Measurements from ENCODE around the gene IGIP. TPM values are rescaled to one million over a fixed set of nuclear protein-coding genes. Genes with fewer than 3 reads are reported as not detected.

IGIP gene
- polyA plus RNA-seq, 1 of the 3 experiments (the other 2 are of a cell fraction), result 0.72 TPM

- no peak overlapping the region for H3K9ac ChIP-seq
- no peak overlapping the region for H3K4me2 ChIP-seq
- H3K27ac ChIP-seq (ENCODE audit: low read depth in 2 of 2, low read length in 1 of 2), result no peak overlapping the region
- H3K9me2 ChIP-seq, result no peaks in the 10 kb centered on the region
- H3K27me3 ChIP-seq (ENCODE audit: insufficient read depth), result peaks cover 18% of the 10 kb centered on the region; the same call in 1 of the 2 replicates
- H2AFZ ChIP-seq (ENCODE audit: low read depth), result no peak overlapping the region
- TF ChIP-seq PBX3 (IDR thresholded peaks at IDR 0.05) (no peak), CHD2 (IDR thresholded peaks at IDR 0.05; ENCODE audit: low read length, partially characterized antibody) (no peak), RXRA (IDR thresholded peaks at IDR 0.05; ENCODE audit: borderline replicate concordance, low read depth) (no peak), GABPA (IDR thresholded peaks at IDR 0.05; ENCODE audit: low read depth) (no peak), NFIC (IDR thresholded peaks at IDR 0.05; ENCODE audit: borderline replicate concordance) (no peak)
- ChIA-PET POLR2A (no interaction called here), CTCF (interaction anchor here (3.0 kb wide), 1 partner anchor 11 kb away, joined by 8 read pairs; no protein-coding TSS in a partner anchor)
- no peak overlapping the region for H3K4me3 ChIP-seq (ENCODE audit: low read depth in 2 of 2, low read length in 1 of 2)
- H3K79me2 ChIP-seq (ENCODE audit: insufficient read depth), result no peaks in the 10 kb centered on the region
- H3F3A ChIP-seq (replicated peaks; ENCODE audit: insufficient read depth), result no peaks in the 10 kb centered on the region
- H4K20me1 ChIP-seq (ENCODE audit: insufficient read depth), result no peaks in the 10 kb centered on the region
- H3K4me1 ChIP-seq (ENCODE audit: control insufficient read depth in 1 of 2, insufficient read depth in 2 of 2, low read depth in 1 of 2, low read length in 1 of 2), result no peaks in the 10 kb centered on the region
- H3K36me3 ChIP-seq (replicated peaks in 1 of 2; ENCODE audit: control insufficient read depth in 1 of 2, insufficient read depth in 2 of 2, low read length in 1 of 2), result no peaks in the 10 kb centered on the region
- DNase-seq, result no peak
- 47% methylated on average over 1 of the region's 1 CpG for WGBS (ENCODE audit: low lambda C conversion rate)
- no peaks in the 10 kb centered on the region for H3K9me3 ChIP-seq
These were observed 42.1 kb upstream of the IGIP start for GRCh38 chr5:140083650-140084049.

GRCh38 chr5:140084541-140084940 is 41.2 kb upstream of the IGIP start:
- CTCF ChIA-PET, result interaction anchor here (0.8 to 3.0 kb wide), 7 partner anchors 9 to 297 kb away, joined by 3 to 9 read pairs (median 4); no protein-coding TSS in a partner anchor
- no peaks in the 10 kb centered on the region for H4K20me1 ChIP-seq (ENCODE audit: insufficient read depth)
- 70% methylated on average over 4 of the region's 4 CpGs for WGBS (ENCODE audit: low lambda C conversion rate)
- H3K4me1 ChIP-seq (ENCODE audit: control insufficient read depth in 1 of 2, insufficient read depth in 2 of 2, low read depth in 1 of 2, low read length in 1 of 2), result no peaks in the 10 kb centered on the region
- H3K9me2 ChIP-seq, result no peaks in the 10 kb centered on the region
- no peak overlapping the region for H3K27ac ChIP-seq (ENCODE audit: low read depth in 2 of 2, low read length in 1 of 2)
- H3K27me3 ChIP-seq (ENCODE audit: insufficient read depth), result peaks cover 18% of the 10 kb centered on the region; the same call in 1 of the 2 replicates
- no peaks in the 10 kb centered on the region for H3K9me3 ChIP-seq
- POLR2A ChIA-PET, result no interaction called here
- no peak overlapping the region for H2AFZ ChIP-seq (ENCODE audit: low read depth)
- H3K9ac ChIP-seq, result no peak overlapping the region
- no peaks in the 10 kb centered on the region for H3K36me3 ChIP-seq (replicated peaks in 1 of 2; ENCODE audit: control insufficient read depth in 1 of 2, insufficient read depth in 2 of 2, low read length in 1 of 2)
- no peak overlapping the region for H3K4me2 ChIP-seq
- TF ChIP-seq FOSL2 (IDR thresholded peaks at IDR 0.05; ENCODE audit: borderline replicate concordance, low read depth) (no peak), MAX (IDR thresholded peaks at IDR 0.05; ENCODE audit: low read depth) (no peak), CHD2 (IDR thresholded peaks at IDR 0.05; ENCODE audit: low read length, partially characterized antibody) (no peak), RCOR1 (IDR thresholded peaks at IDR 0.05; ENCODE audit: low read length) (no peak), POLR2AphosphoS5 (IDR thresholded peaks at IDR 0.05; ENCODE audit: low read depth, low read length) (no peak), NRF1 (IDR thresholded peaks at IDR 0.05; ENCODE audit: low read depth, low read length) (no peak)
- no peak for DNase-seq
- no peaks in the 10 kb centered on the region for H3F3A ChIP-seq (replicated peaks; ENCODE audit: insufficient read depth)
- H3K79me2 ChIP-seq (ENCODE audit: insufficient read depth), result no peaks in the 10 kb centered on the region
- H3K4me3 ChIP-seq (ENCODE audit: low read depth in 2 of 2, low read length in 1 of 2), result no peak overlapping the region

- ChIA-PET CTCF (interaction anchor here (0.8 kb wide), 1 partner anchor 17 kb away, joined by 3 read pairs; no protein-coding TSS in a partner anchor), POLR2A (no interaction called here)
- Histone ChIP-seq H4K20me1 (ENCODE audit: insufficient read depth) (no peaks in the 10 kb centered on the region), H3K9me2 (no peaks in the 10 kb centered on the region), H3K27me3 (ENCODE audit: insufficient read depth) (peaks cover 5% of the 10 kb centered on the region; the same call in 1 of the 2 replicates), H3K9ac (no peak overlapping the region), H3F3A (replicated peaks; ENCODE audit: insufficient read depth) (no peaks in the 10 kb centered on the region), H3K4me2 (no peak overlapping the region), H3K4me3 (ENCODE audit: low read depth in 2 of 2, low read length in 1 of 2) (no peak overlapping the region), H3K79me2 (ENCODE audit: insufficient read depth) (no peaks in the 10 kb centered on the region), H2AFZ (ENCODE audit: low read depth) (no peak overlapping the region), H3K27ac (ENCODE audit: low read depth in 2 of 2, low read length in 1 of 2) (no peak overlapping the region), H3K9me3 (peaks cover 8% of the 10 kb centered on the region; the same call in 1 of the 2 replicates), H3K36me3 (replicated peaks in 1 of 2; ENCODE audit: control insufficient read depth in 1 of 2, insufficient read depth in 2 of 2, low read length in 1 of 2) (no peaks in the 10 kb centered on the region), H3K4me1 (ENCODE audit: control insufficient read depth in 1 of 2, insufficient read depth in 2 of 2, low read depth in 1 of 2, low read length in 1 of 2) (no peaks in the 10 kb centered on the region)
- DNase-seq, result no peak
- WGBS (ENCODE audit: low lambda C conversion rate), result 0% methylated on average over 1 of the region's 1 CpG
- TF ChIP-seq RCOR1 (IDR thresholded peaks at IDR 0.05; ENCODE audit: low read length) (no peak), FOXM1 (IDR thresholded peaks at IDR 0.05; ENCODE audit: low read depth) (no peak), RFX5 (IDR thresholded peaks at IDR 0.05; ENCODE audit: low read length) (no peak), ELF1 (IDR thresholded peaks at IDR 0.05) (no peak), MAX (IDR thresholded peaks at IDR 0.05; ENCODE audit: low read depth) (no peak), GATA2 (CRISPR knock-in tag; IDR thresholded peaks at IDR 0.05) (no peak), EZH2phosphoT487 (IDR thresholded peaks at IDR 0.05; ENCODE audit: borderline replicate concordance, low read depth) (no peak), TAF1 (IDR thresholded peaks at IDR 0.05; ENCODE audit: borderline replicate concordance, low read depth, low read length) (no peak), CTCF (IDR thresholded peaks at IDR 0.05) (no peak), GABPA (IDR thresholded peaks at IDR 0.05; ENCODE audit: low read depth) (no peak), IRF3 (IDR thresholded peaks at IDR 0.05; ENCODE audit: low read depth, low read length) (no peak)
These were observed 35.5 kb upstream of the IGIP start for GRCh38 chr5:140090251-140090650.
